ENCODE results near the gene NELFB. TPM values are rescaled to one million over a fixed set of nuclear protein-coding genes. Genes with fewer than 3 reads are reported as not detected.

The NELFB gene
- total RNA-seq, 2 donors from 2014 or later: 73.3 to 86.6 TPM

- Histone ChIP-seq H3K27me3 (ENCODE audit: control insufficient read depth, insufficient read depth, low read length, poor library complexity, severe bottlenecking) (no peaks in the 10 kb centered on the region), H3K4me3 (ENCODE audit: low read length) (no peak overlapping the region), H3K27ac (ENCODE audit: low read depth, low read length) (peak overlapping the region; percentile 72), H3K4me1 (ENCODE audit: control insufficient read depth, insufficient read depth, low read length) (no peaks in the 10 kb centered on the region), H3K36me3 (ENCODE audit: control insufficient read depth, insufficient read depth, low read length) (no peaks in the 10 kb centered on the region), H3K9ac (ENCODE audit: extremely low read depth, low read length, poor library complexity, severe bottlenecking) (no peak overlapping the region), H3K9me3 (ENCODE audit: control insufficient read depth, low read length) (no peaks in the 10 kb centered on the region)
- H3K27me3 Mint-ChIP-seq (ENCODE audit: insufficient read depth): peaks cover 2% of the 10 kb centered on the region
- DNase-seq: peak; percentile 73
- H3K36me3 Mint-ChIP-seq (ENCODE audit: low read depth): no peaks in the 10 kb centered on the region
- 51 to 72% methylated on average over 12 to 24 of the region's 24 CpGs for WGBS, 2 experiments (ENCODE audit: insufficient coverage in 1 of 2, insufficient read length in 1 of 2)
- no peak overlapping the region for H3K4me3 Mint-ChIP-seq
- TF ChIP-seq, protein P1, sequence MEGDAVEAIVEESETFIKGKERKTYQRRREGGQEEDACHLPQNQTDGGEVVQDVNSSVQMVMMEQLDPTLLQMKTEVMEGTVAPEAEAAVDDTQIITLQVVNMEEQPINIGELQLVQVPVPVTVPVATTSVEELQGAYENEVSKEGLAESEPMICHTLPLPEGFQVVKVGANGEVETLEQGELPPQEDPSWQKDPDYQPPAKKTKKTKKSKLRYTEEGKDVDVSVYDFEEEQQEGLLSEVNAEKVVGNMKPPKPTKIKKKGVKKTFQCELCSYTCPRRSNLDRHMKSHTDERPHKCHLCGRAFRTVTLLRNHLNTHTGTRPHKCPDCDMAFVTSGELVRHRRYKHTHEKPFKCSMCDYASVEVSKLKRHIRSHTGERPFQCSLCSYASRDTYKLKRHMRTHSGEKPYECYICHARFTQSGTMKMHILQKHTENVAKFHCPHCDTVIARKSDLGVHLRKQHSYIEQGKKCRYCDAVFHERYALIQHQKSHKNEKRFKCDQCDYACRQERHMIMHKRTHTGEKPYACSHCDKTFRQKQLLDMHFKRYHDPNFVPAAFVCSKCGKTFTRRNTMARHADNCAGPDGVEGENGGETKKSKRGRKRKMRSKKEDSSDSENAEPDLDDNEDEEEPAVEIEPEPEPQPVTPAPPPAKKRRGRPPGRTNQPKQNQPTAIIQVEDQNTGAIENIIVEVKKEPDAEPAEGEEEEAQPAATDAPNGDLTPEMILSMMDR (conservative IDR thresholded peaks at IDR 0.05): no peak
- no peak overlapping the region for H3K27ac Mint-ChIP-seq
- H3K9me3 Mint-ChIP-seq: peaks cover 1% of the 10 kb centered on the region
- peaks cover 2% of the 10 kb centered on the region for H3K4me1 Mint-ChIP-seq
These were observed 65.6 kb downstream of the NELFB start for GRCh38 chr9:137320555-137321384.

DNA sequence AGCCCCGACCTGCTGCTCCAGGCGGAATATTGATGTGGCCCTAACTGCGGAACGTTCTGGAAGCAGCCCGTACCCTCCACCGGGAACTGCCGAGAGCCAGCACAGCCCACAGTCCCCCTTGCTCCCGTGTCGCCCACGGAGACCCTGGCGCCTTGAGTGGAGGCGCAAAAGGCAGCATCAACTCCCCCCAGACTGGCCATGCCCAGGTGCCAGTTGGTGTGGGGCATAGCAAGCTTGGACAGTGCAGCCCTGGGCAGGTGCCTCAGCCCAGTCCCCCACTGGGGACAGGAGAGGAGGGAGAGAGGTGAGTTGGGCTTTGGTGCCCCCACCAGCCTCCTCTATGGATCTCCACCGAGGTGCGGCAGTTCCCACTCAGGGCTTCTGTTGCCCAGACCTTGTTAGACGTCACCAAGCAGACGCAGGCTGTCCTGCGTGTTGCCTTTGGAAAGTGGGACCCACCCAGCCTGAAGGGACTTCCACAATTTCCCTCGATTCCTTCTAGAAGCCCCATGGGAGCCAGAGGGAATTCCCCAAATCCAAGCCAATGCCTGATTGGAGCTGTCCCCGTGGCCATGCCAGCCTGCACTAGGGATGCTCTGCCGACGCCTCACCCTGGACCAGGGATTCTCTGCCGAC is 66.7 kb downstream of the NELFB start:
- H3K36me3 ChIP-seq (ENCODE audit: control insufficient read depth, insufficient read depth, low read length): no peaks in the 10 kb centered on the region
- 94 to 95% methylated on average over 21 to 22 of the region's 22 CpGs for WGBS, 2 experiments (ENCODE audit: insufficient coverage in 1 of 2, insufficient read length in 1 of 2)

More for the DNA sequence above, 66.7 kb downstream of the NELFB start:
- H3K27me3 ChIP-seq (ENCODE audit: control insufficient read depth, insufficient read depth, low read length, poor library complexity, severe bottlenecking): no peaks in the 10 kb centered on the region
- no peak overlapping the region for H3K9ac ChIP-seq (ENCODE audit: extremely low read depth, low read length, poor library complexity, severe bottlenecking)
- H3K36me3 Mint-ChIP-seq (ENCODE audit: low read depth): no peaks in the 10 kb centered on the region
- DNase-seq: peak; percentile 36
- H3K4me1 Mint-ChIP-seq: peaks cover 2% of the 10 kb centered on the region
- H3K27ac ChIP-seq (ENCODE audit: low read depth, low read length): no peak overlapping the region
- TF ChIP-seq, protein P1 (conservative IDR thresholded peaks at IDR 0.05): no peak
- H3K27me3 Mint-ChIP-seq (ENCODE audit: insufficient read depth): peaks cover 11% of the 10 kb centered on the region
- H3K4me1 ChIP-seq (ENCODE audit: control insufficient read depth, insufficient read depth, low read length): no peaks in the 10 kb centered on the region
- no peak overlapping the region for H3K4me3 Mint-ChIP-seq
- H3K9me3 Mint-ChIP-seq: peaks cover 1% of the 10 kb centered on the region
- H3K4me3 ChIP-seq (ENCODE audit: low read length): no peak overlapping the region
- H3K9me3 ChIP-seq (ENCODE audit: control insufficient read depth, low read length): no peaks in the 10 kb centered on the region
- H3K27ac Mint-ChIP-seq: no peak overlapping the region

Other genes starting within 250 kb of the NELFB start
- 10 to 100 TPM; 21.5 to 30.0 TPM for gene ABCA2, start 227.1 kb upstream of the NELFB start, total RNA-seq
- not detected for gene FUT7, start 223.2 kb upstream of the NELFB start, total RNA-seq
- gene NPDC1, start 209.2 kb upstream of the NELFB start, total RNA-seq: 10 to 100 TPM; 60.8 to 73.3 TPM
- 1 to 10 TPM; 1.2 to 2.4 TPM for gene ENTPD2, start 201.3 kb upstream of the NELFB start, total RNA-seq
- 10 to 100 TPM; 20.8 to 24.9 TPM for gene SAPCD2, start 184.8 kb upstream of the NELFB start, total RNA-seq
- gene UAP1L1, start 177.8 kb upstream of the NELFB start, total RNA-seq: 1 to 10 TPM; 2.6 to 4.5 TPM
- 10 to 100 TPM; 62.1 to 63.5 TPM for gene MAN1B1, start 168.3 kb upstream of the NELFB start, total RNA-seq
- gene DPP7, start 140.6 kb upstream of the NELFB start, total RNA-seq: 10 to 100 TPM; 20.1 to 30.6 TPM
- under 1 TPM; 0.35 to 0.73 TPM for gene GRIN1, start 116.2 kb upstream of the NELFB start, total RNA-seq
- under 1 TPM in 1 of 2 donors, not detected in 1; 0.53 TPM for gene LRRC26, start 85.3 kb upstream of the NELFB start, total RNA-seq
- under 1 TPM in 1 of 2 donors, not detected in 1; 0.62 TPM for gene TMEM210, start 83.3 kb upstream of the NELFB start, total RNA-seq
- gene ANAPC2, start 66.8 kb upstream of the NELFB start, total RNA-seq: 10 to 100 TPM; 66.5 to 69.2 TPM
- 10 to 100 TPM; 66.5 to 67.7 TPM for gene SSNA1, start 66.7 kb upstream of the NELFB start, total RNA-seq
- gene TPRN, start 54.6 kb upstream of the NELFB start, total RNA-seq: 10 to 100 TPM; 19.0 to 23.9 TPM
- 10 to 100 TPM; 34.0 to 39.5 TPM for gene TMEM203, start 49.7 kb upstream of the NELFB start, total RNA-seq
- 10 to 100 TPM; 39.2 to 41.4 TPM for gene NDOR1, start 49.6 kb upstream of the NELFB start, total RNA-seq
- 10 to 100 TPM; 10.5 to 15.6 TPM for gene RNF208, start 33.1 kb upstream of the NELFB start, total RNA-seq
- gene CYSRT1, start 30.2 kb upstream of the NELFB start, total RNA-seq: 1 to 10 TPM; 1.4 to 1.8 TPM
- under 1 TPM; 0.24 to 0.38 TPM for gene RNF224, start 27.8 kb upstream of the NELFB start, total RNA-seq
- under 1 TPM in 1 of 2 donors, not detected in 1; 0.15 TPM for gene SLC34A3, start 24.4 kb upstream of the NELFB start, total RNA-seq
- gene TUBB4B, start 14.0 kb upstream of the NELFB start, total RNA-seq: 100 to 1,000 TPM; 328 to 415 TPM
- gene STPG3, start 4.0 kb upstream of the NELFB start, total RNA-seq: not detected
- 10 to 100 TPM; 14.2 to 18.9 TPM for gene TOR4A, start 22.4 kb downstream of the NELFB start, total RNA-seq
- gene NRARP, start 46.9 kb downstream of the NELFB start, total RNA-seq: 10 to 100 TPM; 12.1 to 12.9 TPM
- gene EXD3, start 167.8 kb downstream of the NELFB start, total RNA-seq: 10 to 100 TPM; 15.5 to 31.0 TPM
- 1 to 10 TPM; 5.0 to 5.9 TPM for gene NOXA1, start 168.1 kb downstream of the NELFB start, total RNA-seq
- under 1 TPM; 0.33 to 0.75 TPM for gene ENTPD8, start 186.0 kb downstream of the NELFB start, total RNA-seq
- gene NSMF, start 204.0 kb downstream of the NELFB start, total RNA-seq: 10 to 100 TPM; 58.9 to 66.0 TPM

All from endodermal cell (in vitro differentiated cells).